H1 (cell line): ENCODE data around the gene SKOR2. TPM values are rescaled to one million over a fixed set of nuclear protein-coding genes. Genes with fewer than 3 reads are reported as not detected.

Experiments
- EGR1 ChIP-seq: IDR thresholded peaks from 2 replicates; pipeline ENCODE4 v1.6.1; 2011; ENCODE audit warnings: low read depth, low read length, borderline replicate concordance
- HDAC2 ChIP-seq, 2 experiments: fragments of 300-600 bp in 1 of 2; sonication (generic) in 1 of 2; IDR thresholded peaks; 2 replicates each; pipeline ENCODE4 v1.6.1; 2011 to 2012; ENCODE audit warnings: low read depth in 2 of 2, low read length in 2 of 2, mild to moderate bottlenecking in 2 of 2, moderate library complexity in 2 of 2, borderline replicate concordance in 1 of 2, inconsistent platforms in 1 of 2
- KDM5A ChIP-seq: fragments of 200-600 bp; IDR thresholded peaks from 2 replicates; pipeline ENCODE4 v1.7.1; 2012; ENCODE audit warnings: mild to moderate bottlenecking, low read length, inconsistent platforms, mixed read lengths
- YY1 ChIP-seq: IDR thresholded peaks from 2 replicates; pipeline ENCODE4 v1.6.1; 2011; ENCODE audit warnings: low read depth, mild to moderate bottlenecking, low read length
- polyA plus RNA-seq, 7 experiments: library from polyadenylated mRNA; depleted of rRNA in 3 of 7; stranded (reverse) in 5 of 7; unstranded in 2 of 7; fragments of >200 nt in 5 of 7; fragments of 200-250 nt in 2 of 7; gene quantifications; 1 replicate in 5 of 7; 2 replicates in 1 of 7; 4 replicates in 1 of 7; pipeline versions ENCODE4 v1.2.1 to v1.2.3, GENCODE V29; 2011 to 2013; ENCODE audit warnings: missing spikeins in 2 of 7, mixed read lengths in 2 of 7
- total RNA-seq: library from RNA; stranded (reverse); fragmentation: NEBNext Ultra II Directional; extraction: Animal tissue kit (Norgen Biotek cat#: 25700); gene quantifications from 2 replicates; pipeline ENCODE4 v1.2.1, GENCODE V29; 2021
- TF ChIP-seq, protein P1 (sequence below): IDR thresholded peaks from 2 replicates; pipeline ENCODE4 v1.6.1; 2012; ENCODE audit warnings: inconsistent platforms
- TF ChIP-seq, protein P2 (sequence below): IDR thresholded peaks from 2 replicates; pipeline ENCODE4 v1.6.1; 2012; ENCODE audit warnings: low read length, inconsistent platforms

The SKOR2 gene
- total and polyA plus RNA-seq, 2 of the 8 experiments (the other 6 are each of a cell fraction or from before 2014, with no cell fraction given), result 0.05 to 0.11 TPM

DNA sequence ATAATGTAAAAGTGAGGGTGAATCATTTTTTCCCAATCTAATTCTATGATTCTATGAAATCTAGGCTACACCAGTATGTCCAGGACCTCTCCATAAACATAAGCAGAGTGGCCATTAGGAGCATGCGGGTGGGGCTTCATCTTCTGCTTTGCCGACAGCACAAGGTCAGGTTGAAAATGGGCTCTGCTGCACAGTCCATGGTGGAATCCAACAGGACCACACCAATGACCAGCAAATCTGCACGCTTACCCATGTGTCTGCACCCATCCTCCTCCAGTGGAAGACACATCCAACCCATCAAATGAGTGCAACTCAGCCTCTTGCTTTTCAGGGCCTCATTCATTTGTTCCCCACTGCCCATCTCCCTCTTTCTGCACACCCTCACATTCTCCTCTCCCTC is 43.3 kb upstream of the SKOR2 start (continued):
- no peak for TF ChIP-seq EGR1
- no peak for TF ChIP-seq HDAC2 (IDR thresholded peaks at IDR 0.05; ENCODE audit: borderline replicate concordance in 1 of 2, low read depth in 2 of 2, low read length in 2 of 2)
- no peak for TF ChIP-seq YY1
- TF ChIP-seq, protein P1, sequence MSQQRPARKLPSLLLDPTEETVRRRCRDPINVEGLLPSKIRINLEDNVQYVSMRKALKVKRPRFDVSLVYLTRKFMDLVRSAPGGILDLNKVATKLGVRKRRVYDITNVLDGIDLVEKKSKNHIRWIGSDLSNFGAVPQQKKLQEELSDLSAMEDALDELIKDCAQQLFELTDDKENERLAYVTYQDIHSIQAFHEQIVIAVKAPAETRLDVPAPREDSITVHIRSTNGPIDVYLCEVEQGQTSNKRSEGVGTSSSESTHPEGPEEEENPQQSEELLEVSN, result no peak
- TF ChIP-seq, protein P2, sequence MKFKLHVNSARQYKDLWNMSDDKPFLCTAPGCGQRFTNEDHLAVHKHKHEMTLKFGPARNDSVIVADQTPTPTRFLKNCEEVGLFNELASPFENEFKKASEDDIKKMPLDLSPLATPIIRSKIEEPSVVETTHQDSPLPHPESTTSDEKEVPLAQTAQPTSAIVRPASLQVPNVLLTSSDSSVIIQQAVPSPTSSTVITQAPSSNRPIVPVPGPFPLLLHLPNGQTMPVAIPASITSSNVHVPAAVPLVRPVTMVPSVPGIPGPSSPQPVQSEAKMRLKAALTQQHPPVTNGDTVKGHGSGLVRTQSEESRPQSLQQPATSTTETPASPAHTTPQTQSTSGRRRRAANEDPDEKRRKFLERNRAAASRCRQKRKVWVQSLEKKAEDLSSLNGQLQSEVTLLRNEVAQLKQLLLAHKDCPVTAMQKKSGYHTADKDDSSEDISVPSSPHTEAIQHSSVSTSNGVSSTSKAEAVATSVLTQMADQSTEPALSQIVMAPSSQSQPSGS, result no peak
- TF ChIP-seq KDM5A, result no peak
- TF ChIP-seq, all 59 proteins: peak for 0
